Activated CD8-positive, alpha-beta T cell treated with anti-CD3 and anti-CD28 coated beads, Interleukin-2, amount 10 ng/mL, durations not matched to agents 7 days and 5 days (primary cell): ENCODE results near the gene CHD2. TPM values are rescaled to one million over a fixed set of nuclear protein-coding genes. Genes with fewer than 3 reads are reported as not detected.
A peak's percentile ranks its signal among the peaks of the same experiment; 100 is the strongest.
"Not testable (repeated sequence)": the region's sequence is repeated elsewhere in the genome, so short reads cannot be mapped to it uniquely, and the experiment has no call there.

Source experiments
- ATAC-seq: fragments of 150-1000 bp; cut with Tn5 transposase; one replicate; pipeline ENCODE4 v1.10.0; 2021; ENCODE audit warnings: moderate library complexity
- CTCF ChIA-PET: fragments of 350-600 bp; sonication (Branson Sonifier 250); formaldehyde crosslinking; loops from one replicate; lab custom pipeline; 2021; ENCODE audit warnings: antibody characterized with exemption; lab: Charles Lee
- POLR2A ChIA-PET: fragments of 350-600 bp; sonication (Branson Sonifier 250); formaldehyde crosslinking; loops from one replicate; lab custom pipeline; 2021; ENCODE audit warnings: antibody characterized with exemption; lab: Charles Lee
- DNase-seq: peaks from one replicate; pipeline ENCODE4 v3.0.0-alpha.2; 2020
- H3K27ac Mint-ChIP-seq: one replicate; pipeline ENCODE4 v1.8.0; 2021; ENCODE audit warnings: mild to moderate bottlenecking, mixed read lengths
- H3K27me3 Mint-ChIP-seq: one replicate; pipeline ENCODE4 v1.8.0; 2021; ENCODE audit warnings: low read depth, mixed read lengths
- H3K36me3 Mint-ChIP-seq: one replicate; pipeline ENCODE4 v1.8.0; 2021; ENCODE audit warnings: low read depth, mixed read lengths
- H3K4me1 Mint-ChIP-seq: one replicate; pipeline ENCODE4 v1.8.0; 2021; ENCODE audit warnings: low read depth, mixed read lengths
- H3K4me3 Mint-ChIP-seq: one replicate; pipeline ENCODE4 v1.8.0; 2021; ENCODE audit warnings: mild to moderate bottlenecking, mixed read lengths
- H3K9me3 Mint-ChIP-seq: one replicate; pipeline ENCODE4 v1.8.0; 2022; ENCODE audit warnings: mixed read lengths; ENCODE audit not compliant: insufficient read depth
- total RNA-seq, 2 experiments: library from RNA; stranded (reverse); gene quantifications; one replicate each; pipeline ENCODE4 v1.2.3, GENCODE V29; 2021

CHD2 gene
- total RNA-seq, 2 experiments from 2014 or later: 137 to 144 TPM

DNA sequence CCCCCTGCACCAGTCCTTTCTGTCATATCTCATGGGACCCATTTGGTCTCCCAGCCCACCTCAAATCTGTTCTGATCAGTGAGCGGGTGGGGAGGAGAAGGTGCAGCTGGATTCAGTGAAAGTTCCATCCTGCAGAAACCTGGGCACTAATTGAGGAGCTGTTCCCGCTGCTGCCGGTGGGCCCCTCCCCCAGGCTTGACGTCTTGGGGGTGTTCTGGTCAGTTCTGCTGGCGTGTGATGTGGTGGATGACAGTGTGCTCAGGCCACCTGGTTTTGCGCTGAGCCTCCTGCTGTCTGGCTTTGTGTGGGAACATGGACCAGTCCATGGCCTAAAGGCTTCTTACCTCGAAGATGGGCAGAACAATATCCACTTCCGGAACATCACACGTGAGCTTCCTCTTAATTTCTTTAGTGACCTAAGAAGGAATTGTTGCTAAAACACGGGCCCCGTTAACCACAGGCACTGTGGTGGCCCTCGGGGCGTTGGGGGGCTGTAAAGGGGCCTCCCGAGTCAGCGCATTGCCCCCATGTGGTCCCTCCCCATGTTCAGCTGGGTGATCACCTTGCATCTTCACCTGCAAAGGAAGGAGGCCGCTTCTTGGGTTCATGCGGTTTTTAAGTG is 129.2 kb downstream of the CHD2 start:
- Mint-ChIP-seq H3K9me3 (no peaks in the 10 kb centered on the region), H3K4me1 (peaks cover 33% of the 10 kb centered on the region), H3K27ac (peak overlapping the region; percentile 63), H3K36me3 (peaks cover 27% of the 10 kb centered on the region), H3K4me3 (no peak overlapping the region), H3K27me3 (no peaks in the 10 kb centered on the region)
- DNase-seq (no peak), ATAC-seq (peak; percentile 3)
- POLR2A ChIA-PET: no interaction called here
- CTCF ChIA-PET: interaction anchor here (0.9 to 4.3 kb wide), 12 partner anchors 8 to 1090 kb away, joined by 3 to 41 read pairs (median 4); partner anchors contain the start of gene RGMA

DNA sequence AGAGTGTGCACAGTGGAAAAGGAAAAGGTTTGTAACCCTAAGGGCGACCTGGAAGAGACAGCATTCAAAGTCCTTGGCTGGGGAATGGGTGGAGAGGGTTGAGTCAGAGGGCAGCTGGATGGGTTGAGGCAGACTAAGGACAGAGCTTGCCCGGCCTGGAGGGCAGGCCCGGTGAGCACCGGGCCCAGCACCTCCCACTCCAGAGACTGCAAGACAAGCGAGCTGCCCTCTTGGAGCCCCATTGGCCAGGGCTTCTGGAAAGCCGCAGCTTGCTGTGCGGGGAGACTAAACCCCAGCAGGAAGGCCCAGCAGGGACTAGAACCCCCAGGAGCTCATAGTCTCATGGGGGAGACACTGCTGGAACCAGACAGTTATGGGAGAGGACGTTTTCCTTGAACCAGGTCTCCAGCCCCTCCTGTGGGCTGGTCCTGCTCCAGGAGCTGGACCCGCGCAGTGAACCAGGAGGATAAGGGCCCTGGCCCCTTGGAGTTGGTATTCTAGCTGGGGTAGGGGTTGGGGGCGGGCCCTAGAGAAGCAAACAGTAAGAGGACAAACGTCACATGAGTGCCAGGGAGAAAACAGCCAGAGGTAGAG is 129.8 kb downstream of the CHD2 start:
- H3K27ac Mint-ChIP-seq: peak overlapping the region; percentile 63
- H3K27me3 Mint-ChIP-seq: no peaks in the 10 kb centered on the region
- ChIA-PET CTCF (interaction anchor here (0.5 to 4.3 kb wide), 34 partner anchors 7 to 1090 kb away, joined by 3 to 41 read pairs (median 4); partner anchors contain the start of gene RGMA), POLR2A (no interaction called here)
- peaks cover 27% of the 10 kb centered on the region for H3K4me1 Mint-ChIP-seq
- no peaks in the 10 kb centered on the region for H3K9me3 Mint-ChIP-seq
- ATAC-seq (peak; percentile 9), DNase-seq (no peak)
- no peak overlapping the region for H3K4me3 Mint-ChIP-seq
- peaks cover 21% of the 10 kb centered on the region for H3K36me3 Mint-ChIP-seq

DNA sequence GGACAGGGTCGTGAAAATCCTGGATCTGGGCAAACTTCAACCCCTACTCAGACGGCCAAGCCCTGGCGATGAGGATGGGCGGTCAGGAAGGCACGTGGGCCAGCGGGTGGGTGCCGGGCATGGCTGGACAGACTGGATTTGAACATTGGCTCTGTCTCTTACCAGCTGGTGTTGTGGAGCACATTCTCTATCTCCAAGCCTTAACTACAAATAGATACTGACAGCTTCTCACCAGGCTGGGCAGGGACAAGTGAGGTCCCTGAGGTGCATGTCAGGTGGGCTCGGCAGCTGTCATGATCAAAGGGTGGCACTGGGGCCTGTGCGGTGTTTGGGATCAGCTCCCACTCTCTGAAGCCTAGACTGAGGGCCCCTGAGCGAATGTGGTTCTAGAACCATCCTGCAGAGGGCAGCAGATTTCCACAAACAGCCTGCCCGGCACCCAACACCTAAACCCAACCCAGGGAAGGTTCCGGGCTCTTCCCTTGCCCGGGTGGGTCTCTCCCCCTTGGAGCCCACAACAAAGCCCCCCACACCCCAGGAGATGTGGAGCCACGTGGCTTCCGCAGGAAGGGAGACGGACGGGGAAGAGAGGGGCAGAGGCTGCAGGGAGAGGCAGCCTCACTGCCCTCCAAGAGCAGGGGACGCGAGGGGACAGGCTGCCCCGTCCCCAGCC is 130.4 kb downstream of the CHD2 start:
- DNase-seq (peak; percentile 77), ATAC-seq (peak; percentile 85)
- peaks cover 14% of the 10 kb centered on the region for H3K36me3 Mint-ChIP-seq
- H3K4me1 Mint-ChIP-seq: peaks cover 20% of the 10 kb centered on the region
- H3K27ac Mint-ChIP-seq: peak overlapping the region; percentile 33
- POLR2A ChIA-PET: no interaction called here
- H3K27me3 Mint-ChIP-seq: no peaks in the 10 kb centered on the region
- no peaks in the 10 kb centered on the region for H3K9me3 Mint-ChIP-seq
- CTCF ChIA-PET: interaction anchor here (0.5 to 4.3 kb wide), 31 partner anchors 10 to 1089 kb away, joined by 3 to 41 read pairs (median 4); partner anchors contain the start of gene RGMA
- H3K4me3 Mint-ChIP-seq: no peak overlapping the region

DNA sequence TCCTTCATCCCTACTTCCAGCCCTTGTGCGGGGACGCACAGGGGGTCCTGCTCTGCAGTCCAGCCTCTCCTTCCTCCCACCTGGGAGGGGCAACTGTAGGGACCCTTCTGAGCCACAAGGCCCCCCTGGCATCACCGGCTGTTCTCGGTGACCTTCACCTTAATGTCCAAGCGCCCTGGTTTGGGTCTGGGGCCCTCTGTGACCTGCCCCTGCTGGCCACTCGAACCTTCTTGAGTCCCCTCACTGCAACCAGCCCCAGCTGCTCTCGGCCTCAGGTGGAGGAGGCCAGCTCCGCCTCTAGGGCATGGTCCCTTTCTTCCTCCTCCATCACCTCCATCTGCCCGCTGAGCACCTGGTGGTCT is 131.0 kb downstream of the CHD2 start:
- no peak for DNase-seq
- CTCF ChIA-PET: interaction anchor here (0.9 to 4.3 kb wide), 10 partner anchors 9 to 1089 kb away, joined by 3 to 41 read pairs (median 8); partner anchors contain the start of gene RGMA
- Mint-ChIP-seq H3K4me1 (peaks cover 17% of the 10 kb centered on the region), H3K36me3 (peaks cover 9% of the 10 kb centered on the region), H3K4me3 (no peak overlapping the region), H3K27me3 (peaks cover 2% of the 10 kb centered on the region), H3K27ac (no peak overlapping the region), H3K9me3 (no peaks in the 10 kb centered on the region)
- POLR2A ChIA-PET: no interaction called here
- ATAC-seq: no peak

DNA sequence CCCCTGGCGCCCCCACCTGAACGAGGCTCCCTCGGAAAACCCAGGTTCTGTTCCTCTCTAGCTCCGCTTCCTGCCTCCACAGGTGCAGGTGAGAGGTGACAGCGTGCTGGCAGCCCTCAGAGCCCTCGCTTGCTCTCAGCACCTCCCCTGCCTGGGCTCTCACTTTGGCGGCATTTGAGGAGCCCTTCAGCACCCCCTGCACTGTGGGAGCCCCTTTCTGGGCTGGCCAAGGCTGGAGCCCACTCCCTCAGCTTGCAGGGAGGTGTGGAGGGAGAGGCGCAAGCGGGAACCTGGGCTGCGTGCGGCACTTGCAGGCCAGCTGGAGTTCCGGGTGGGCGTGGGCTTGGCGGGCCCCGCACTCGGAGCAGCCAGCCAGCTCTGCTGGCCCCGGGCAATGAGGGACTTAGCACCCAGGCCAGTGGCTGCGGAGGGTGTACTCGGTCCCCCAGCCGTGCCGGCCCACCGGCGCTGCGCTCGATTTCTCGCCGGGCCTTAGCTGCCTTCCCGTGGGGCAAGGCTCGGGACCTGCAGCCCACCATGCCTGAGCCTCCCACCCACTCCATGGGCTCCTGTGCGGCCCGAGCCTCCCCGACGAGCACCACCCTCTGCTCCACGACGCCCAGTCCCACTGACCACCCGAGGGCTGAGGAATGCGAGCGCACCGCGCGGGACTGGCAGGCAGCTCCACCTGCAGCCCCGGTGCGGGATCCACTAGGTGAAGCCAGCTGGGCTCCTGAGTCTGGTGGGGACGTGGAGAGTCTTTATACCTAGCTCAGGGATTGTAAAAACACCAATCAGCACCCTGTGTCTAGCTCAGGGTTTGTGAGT is 131.6 kb downstream of the CHD2 start:
- H3K36me3 Mint-ChIP-seq, ATAC-seq, DNase-seq, H3K27me3 Mint-ChIP-seq, H3K9me3 Mint-ChIP-seq, POLR2A ChIA-PET, H3K27ac Mint-ChIP-seq, H3K4me3 Mint-ChIP-seq: not testable (repeated sequence)
- peaks cover 17% of the 10 kb centered on the region for H3K4me1 Mint-ChIP-seq
- CTCF ChIA-PET: interaction anchor here (1.1 to 4.3 kb wide), 6 partner anchors 9 to 1088 kb away, joined by 3 to 41 read pairs (median 9); no protein-coding TSS in a partner anchor

DNA sequence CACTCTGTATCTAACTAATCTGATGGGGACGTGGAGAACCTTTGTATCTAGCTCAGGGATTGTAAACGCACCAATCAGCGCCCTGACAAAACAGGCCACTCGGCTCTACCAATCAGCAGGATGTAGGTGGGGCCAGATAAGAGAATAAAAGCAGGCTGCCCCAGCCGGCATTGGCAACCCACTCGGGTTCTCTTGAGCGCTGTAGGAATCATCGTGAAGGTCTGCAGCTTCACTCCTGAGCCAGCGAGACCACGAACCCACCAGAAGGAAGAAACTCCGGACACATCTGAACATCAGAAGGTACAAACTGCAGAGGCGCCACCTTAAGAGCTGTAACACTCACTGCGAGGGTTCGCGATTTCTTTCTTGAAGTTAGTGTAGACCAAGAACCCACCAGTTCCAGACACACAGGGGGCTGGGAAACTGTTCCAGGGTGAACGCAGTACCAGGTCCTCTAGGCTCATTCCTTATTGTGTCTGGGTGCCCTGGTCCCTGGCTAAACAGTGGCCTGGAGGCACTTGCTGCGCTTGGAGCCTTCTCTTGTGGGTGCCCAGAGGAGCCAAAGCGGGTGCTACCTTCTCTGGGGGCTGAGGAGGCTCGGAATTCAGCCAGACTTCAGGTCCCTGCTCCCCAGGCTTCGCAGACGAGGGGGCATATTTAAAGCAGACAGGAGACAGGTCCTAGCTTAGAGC is 132.5 kb downstream of the CHD2 start:
- H3K27ac Mint-ChIP-seq, H3K4me3 Mint-ChIP-seq, ATAC-seq, H3K27me3 Mint-ChIP-seq, H3K9me3 Mint-ChIP-seq, H3K36me3 Mint-ChIP-seq, DNase-seq: not testable (repeated sequence)
- CTCF ChIA-PET: interaction anchor here (0.9 to 1.5 kb wide), 3 partner anchors 15 to 1087 kb away, joined by 3 to 8 read pairs (median 4); no protein-coding TSS in a partner anchor
- H3K4me1 Mint-ChIP-seq: peaks cover 17% of the 10 kb centered on the region
- POLR2A ChIA-PET: interaction anchor here (0.6 kb wide), 1 partner anchor 235 kb away, joined by 4 read pairs; no protein-coding TSS in a partner anchor

DNA sequence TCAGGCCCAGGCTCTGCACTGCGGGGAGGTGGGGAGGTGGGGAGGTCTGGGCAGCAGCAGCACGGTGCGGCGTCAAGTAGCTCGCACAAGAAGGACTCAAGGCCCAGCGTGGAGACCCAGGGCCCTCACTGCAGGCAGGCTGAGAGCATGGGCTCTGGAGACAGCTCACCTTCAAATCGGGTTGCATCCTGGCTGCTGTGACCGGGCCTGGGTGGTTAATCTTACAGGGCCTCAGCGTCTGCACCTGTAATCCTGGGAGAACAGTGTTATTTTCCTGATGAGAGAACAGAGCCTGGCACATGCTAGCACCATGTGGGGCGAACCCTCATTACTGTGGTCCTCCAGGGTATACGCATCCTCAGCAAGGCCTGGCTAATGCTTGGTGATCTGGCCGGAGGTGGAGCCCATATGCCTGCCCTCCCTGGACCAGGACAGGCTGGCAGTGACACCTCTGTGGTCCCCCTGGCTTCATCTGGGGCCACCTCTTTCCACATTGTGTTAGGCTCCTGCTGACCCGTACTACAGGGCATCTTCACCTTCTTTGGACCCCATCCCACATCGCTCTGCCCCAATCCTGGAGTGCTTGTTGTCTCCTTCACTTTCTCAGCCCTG is 133.4 kb downstream of the CHD2 start:
- Mint-ChIP-seq H3K9me3 (no peaks in the 10 kb centered on the region), H3K4me1 (peaks cover 17% of the 10 kb centered on the region), H3K36me3 (no peaks in the 10 kb centered on the region), H3K27me3 (peaks cover 2% of the 10 kb centered on the region), H3K4me3 (no peak overlapping the region), H3K27ac (no peak overlapping the region)
- ChIA-PET CTCF (interaction anchor here (1.5 kb wide), 1 partner anchor 1086 kb away, joined by 8 read pairs; no protein-coding TSS in a partner anchor), POLR2A (no interaction called here)
- DNase-seq: no peak
- ATAC-seq: no peak

DNA sequence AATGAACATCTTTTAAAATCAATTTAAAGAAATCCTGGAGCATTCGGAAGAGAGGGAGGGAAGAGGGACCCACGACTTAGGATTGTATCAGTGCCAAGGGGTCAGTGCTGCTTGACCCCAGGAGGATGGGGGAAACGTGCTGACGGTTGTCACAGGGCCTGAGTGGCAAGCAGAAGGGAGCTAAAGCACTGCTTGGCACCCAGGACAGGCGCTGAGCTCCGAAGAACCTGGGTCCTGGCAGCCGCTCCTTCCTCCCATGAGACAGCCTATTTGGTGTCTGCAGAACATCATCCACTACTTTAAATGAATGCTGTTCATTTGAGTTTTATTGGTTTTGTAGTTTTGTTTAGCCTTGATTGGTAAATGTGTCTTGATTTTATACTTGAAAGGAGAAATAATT is 134.4 kb downstream of the CHD2 start:
- H3K9me3 Mint-ChIP-seq: no peaks in the 10 kb centered on the region
- H3K4me1 Mint-ChIP-seq: peaks cover 14% of the 10 kb centered on the region
- ChIA-PET POLR2A (no interaction called here), CTCF (no interaction called here)
- no peak overlapping the region for H3K27ac Mint-ChIP-seq
- DNase-seq: no peak
- H3K4me3 Mint-ChIP-seq: no peak overlapping the region
- no peak for ATAC-seq
- peaks cover 2% of the 10 kb centered on the region for H3K27me3 Mint-ChIP-seq
- H3K36me3 Mint-ChIP-seq: no peaks in the 10 kb centered on the region

DNA sequence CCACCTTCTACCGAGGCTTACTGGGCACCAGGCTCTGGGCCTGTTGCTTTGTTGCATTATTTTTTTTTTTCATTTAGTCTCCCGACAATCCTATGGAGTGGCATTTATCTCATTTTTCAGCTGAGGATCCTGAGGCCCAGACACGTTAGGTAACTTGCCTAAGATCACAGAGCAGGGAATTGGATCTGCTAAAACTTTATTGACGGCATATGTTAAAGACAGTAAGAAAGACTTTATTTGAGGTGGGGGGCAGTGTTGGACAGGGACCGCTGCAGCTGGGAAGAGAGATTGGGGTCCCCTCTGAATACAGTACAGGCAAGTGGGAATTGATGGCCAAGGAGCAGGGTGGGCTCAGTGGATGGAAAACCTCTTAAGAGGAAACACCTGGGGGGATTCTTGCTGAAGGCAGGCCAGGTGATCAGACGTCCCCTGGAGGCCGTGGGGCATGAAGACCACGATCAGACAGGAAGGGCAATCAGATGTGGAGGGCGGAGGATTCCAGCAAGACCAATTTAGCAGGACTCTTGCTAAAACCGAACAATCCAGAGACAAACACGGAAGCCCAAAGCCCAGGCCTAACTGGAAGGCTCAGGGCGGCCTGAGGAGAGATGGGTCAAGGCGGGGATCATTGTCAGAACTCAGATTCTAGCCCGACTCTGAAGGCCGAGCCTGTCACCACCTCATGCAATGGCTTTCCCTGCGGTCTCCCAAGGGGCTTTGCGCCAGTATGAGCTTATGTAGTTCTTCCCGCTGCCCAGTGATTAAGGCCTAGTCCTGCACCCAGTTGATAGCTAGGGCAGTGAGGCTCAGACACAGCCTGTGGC is 135.2 kb downstream of the CHD2 start:
- Mint-ChIP-seq H3K27ac (no peak overlapping the region), H3K9me3 (no peaks in the 10 kb centered on the region), H3K36me3 (no peaks in the 10 kb centered on the region), H3K4me1 (peaks cover 7% of the 10 kb centered on the region), H3K4me3 (no peak overlapping the region), H3K27me3 (peaks cover 2% of the 10 kb centered on the region)
- CTCF ChIA-PET: interaction anchor here (1.0 to 1.3 kb wide), 4 partner anchors 12 to 1084 kb away, joined by 3 to 5 read pairs (median 3); no protein-coding TSS in a partner anchor
- DNase-seq (no peak), ATAC-seq (peak; percentile 11)
- POLR2A ChIA-PET: no interaction called here
